Measurements from ENCODE around the gene VDAC2.

The VDAC2 gene

GRCh38 chr10:75239096-75239790 lies 28.6 kb downstream of the VDAC2 start:
- no peak for TF ChIP-seq CTCF (IDR thresholded peaks at IDR 0.05; ENCODE audit: extremely low read depth, missing control alignments)
- no peak for DNase-seq (ENCODE audit: low spot score)

- TF ChIP-seq CTCF (IDR thresholded peaks at IDR 0.05; ENCODE audit: extremely low read depth, missing control alignments) = no peak
- no peak for DNase-seq (ENCODE audit: low spot score)
These were observed 29.9 kb downstream of the VDAC2 start for GRCh38 chr10:75240329-75241076.

- TF ChIP-seq CTCF (IDR thresholded peaks at IDR 0.05; ENCODE audit: extremely low read depth, missing control alignments) = no peak
- no peak for DNase-seq (ENCODE audit: low spot score)
These were observed 32.8 kb downstream of the VDAC2 start for GRCh38 chr10:75243426-75243825.

GRCh38 chr10:75244487-75245353 lies 34.1 kb downstream of the VDAC2 start:
- no peak for TF ChIP-seq CTCF (IDR thresholded peaks at IDR 0.05; ENCODE audit: extremely low read depth, missing control alignments)

GRCh38 chr10:75245354-75246250 lies 35.0 kb downstream of the VDAC2 start:
- no peak for TF ChIP-seq CTCF (IDR thresholded peaks at IDR 0.05; ENCODE audit: extremely low read depth, missing control alignments)
- no peak for DNase-seq (ENCODE audit: low spot score)

More at GRCh38 chr10:75244487-75245353, 34.1 kb downstream of the VDAC2 start:
- DNase-seq (ENCODE audit: low spot score) = no peak

GRCh38 chr10:75246506-75246905 lies 35.9 kb downstream of the VDAC2 start:
- TF ChIP-seq CTCF (IDR thresholded peaks at IDR 0.05; ENCODE audit: extremely low read depth, missing control alignments) = no peak
- no peak for DNase-seq (ENCODE audit: low spot score)
